Dendritic cell treated with granulocyte-macrophage colony-stimulating factor and Interleukin-4, amounts not matched to agents 40 ng/mL and 50 ng/mL, for 4 days (primary cell): Measurements from ENCODE around the gene SORL1.

Source experiments
- H3K27ac Mint-ChIP-seq: one replicate; pipeline ENCODE4 v1.8.0; 2022; ENCODE audit warnings: mild to moderate bottlenecking, mixed read lengths
- H3K27me3 Mint-ChIP-seq: one replicate; pipeline ENCODE4 v1.8.0; 2022; ENCODE audit warnings: mild to moderate bottlenecking, mixed read lengths
- H3K36me3 Mint-ChIP-seq: one replicate; pipeline ENCODE4 v1.8.0; 2022; ENCODE audit warnings: low read depth, mixed read lengths
- H3K4me1 Mint-ChIP-seq: one replicate; pipeline ENCODE4 v1.8.0; 2022; ENCODE audit warnings: low read depth, mixed read lengths
- H3K4me3 Mint-ChIP-seq: one replicate; pipeline ENCODE4 v1.8.0; 2022; ENCODE audit warnings: mild to moderate bottlenecking, moderate library complexity, mixed read lengths
- H3K9me3 Mint-ChIP-seq: one replicate; pipeline ENCODE4 v1.8.0; 2022; ENCODE audit warnings: mixed read lengths
- intact Hi-C: fragments of 100-400 bp; cut with micrococcal nuclease; formaldehyde crosslinking; loops from one replicate; pipeline ENCODE4 v1.15.0; 2022

Gene SORL1

DNA sequence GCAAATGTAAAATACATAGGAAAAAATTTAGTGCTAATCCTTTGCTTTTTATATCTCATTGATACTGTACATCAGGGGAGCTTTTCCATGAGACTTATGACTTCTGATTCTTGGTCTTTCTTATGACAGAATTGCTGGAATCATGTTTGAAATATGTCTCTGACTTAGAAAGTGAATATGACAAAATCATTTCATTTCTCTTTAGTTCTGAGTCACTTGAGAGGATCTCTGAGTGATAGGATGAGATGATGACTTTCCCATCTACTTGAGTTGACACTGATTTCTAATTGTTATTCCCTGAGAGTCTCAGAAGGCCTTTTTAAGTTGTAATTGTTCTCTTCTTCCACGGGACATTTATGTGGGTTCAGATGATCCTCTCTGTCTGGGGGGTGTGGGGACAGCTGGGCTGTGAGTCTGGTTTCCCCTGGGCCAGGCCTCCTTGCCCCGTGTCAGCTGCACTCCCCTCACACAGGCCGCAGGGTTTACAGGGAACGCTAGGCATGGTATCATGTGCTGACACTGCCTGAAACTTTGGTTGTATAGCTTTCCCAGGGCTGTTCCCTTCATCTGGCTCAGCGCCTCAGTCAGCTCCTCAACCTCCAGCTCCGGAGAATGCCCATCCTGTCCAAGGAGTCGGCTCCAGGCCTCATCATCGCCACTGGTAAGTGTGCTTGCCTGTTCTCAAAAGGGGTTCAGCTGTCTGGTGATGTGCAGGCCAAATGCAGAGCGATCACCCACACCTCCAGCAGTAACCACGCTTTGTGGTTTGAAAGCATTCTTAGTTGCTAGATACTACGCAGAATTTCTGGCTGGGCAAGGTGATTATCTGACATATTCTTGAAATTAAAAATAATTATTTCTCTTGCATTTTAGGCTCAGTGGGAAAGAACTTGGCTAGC, 70.2 kb downstream of the SORL1 start:
- Mint-ChIP-seq H3K27me3 (no peaks in the 10 kb centered on the region), H3K4me3 (no peak overlapping the region), H3K36me3 (peaks cover 64% of the 10 kb centered on the region), H3K4me1 (peaks cover 30% of the 10 kb centered on the region), H3K27ac (no peak overlapping the region), H3K9me3 (peaks cover 11% of the 10 kb centered on the region)
- intact Hi-C loops: no loop called here

GRCh38 chr11:121523581-121524232, 71.6 kb downstream of the SORL1 start:
- peaks cover 24% of the 10 kb centered on the region for H3K4me1 Mint-ChIP-seq
- H3K27me3 Mint-ChIP-seq: no peaks in the 10 kb centered on the region
- H3K27ac Mint-ChIP-seq: no peak overlapping the region
- H3K4me3 Mint-ChIP-seq: no peak overlapping the region
- peaks cover 11% of the 10 kb centered on the region for H3K9me3 Mint-ChIP-seq
- intact Hi-C loops: no loop called here
- H3K36me3 Mint-ChIP-seq: peaks cover 56% of the 10 kb centered on the region

- peaks cover 24% of the 10 kb centered on the region for H3K4me1 Mint-ChIP-seq
- no peak overlapping the region for H3K27ac Mint-ChIP-seq
- H3K27me3 Mint-ChIP-seq: no peaks in the 10 kb centered on the region
- H3K36me3 Mint-ChIP-seq: peaks cover 57% of the 10 kb centered on the region
- H3K9me3 Mint-ChIP-seq: peaks cover 11% of the 10 kb centered on the region
- intact Hi-C loops: no loop called here
- H3K4me3 Mint-ChIP-seq: no peak overlapping the region
Measured at GRCh38 chr11:121524233-121524631, 72.1 kb downstream of the SORL1 start.

DNA sequence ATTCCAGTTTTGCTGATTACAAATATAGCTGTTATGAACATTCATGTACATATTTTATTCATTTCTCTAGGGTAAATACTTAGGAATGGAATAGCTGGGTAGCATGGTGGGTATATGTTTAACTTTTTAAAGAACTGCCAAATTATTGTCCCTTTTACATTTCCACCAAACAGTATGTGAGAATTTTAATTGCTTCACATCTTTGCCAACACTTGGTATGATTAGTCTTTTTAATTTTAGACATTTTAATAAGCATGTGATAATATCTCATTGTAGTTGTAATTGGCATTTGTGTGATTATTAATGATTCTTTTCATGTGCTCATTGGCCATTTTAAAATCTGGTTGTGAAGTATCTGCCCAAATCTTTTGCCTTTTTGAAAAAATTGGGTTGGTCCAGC, 73.3 kb downstream of the SORL1 start:
- H3K36me3 Mint-ChIP-seq: peaks cover 65% of the 10 kb centered on the region
- H3K27ac Mint-ChIP-seq: no peak overlapping the region
- no peak overlapping the region for H3K4me3 Mint-ChIP-seq
- peaks cover 19% of the 10 kb centered on the region for H3K4me1 Mint-ChIP-seq
- no peaks in the 10 kb centered on the region for H3K27me3 Mint-ChIP-seq
- intact Hi-C loops: no loop called here
- H3K9me3 Mint-ChIP-seq: peaks cover 20% of the 10 kb centered on the region

- intact Hi-C loops: loop anchor here (5.0 kb wide), 1 partner anchor 208 kb away; no protein-coding TSS in a partner anchor
- Mint-ChIP-seq H3K9me3 (peaks cover 18% of the 10 kb centered on the region), H3K27ac (no peak overlapping the region), H3K36me3 (peaks cover 72% of the 10 kb centered on the region), H3K4me3 (no peak overlapping the region), H3K4me1 (no peaks in the 10 kb centered on the region), H3K27me3 (no peaks in the 10 kb centered on the region)
Measured at GRCh38 chr11:121530257-121530656, 78.1 kb downstream of the SORL1 start.

DNA sequence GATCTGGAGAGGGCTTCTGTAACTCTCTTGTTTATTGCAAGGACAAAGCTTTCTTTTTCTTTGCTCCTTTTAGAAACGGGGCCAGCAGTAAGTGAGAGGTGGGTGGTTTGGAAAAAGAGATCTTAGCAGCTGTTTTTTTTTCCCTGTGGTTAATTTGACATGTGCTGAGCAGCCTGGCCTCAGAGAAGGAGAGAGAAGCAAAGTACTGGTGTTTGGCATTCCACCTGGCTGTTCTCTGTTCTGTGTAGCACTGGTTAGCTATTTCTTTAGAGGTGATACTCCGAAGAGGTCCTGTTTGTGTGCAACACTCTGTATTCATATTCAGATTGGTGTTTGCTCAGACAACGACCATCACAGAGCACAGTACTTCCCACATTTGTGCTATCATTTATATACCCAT, 81.5 kb downstream of the SORL1 start:
- H3K9me3 Mint-ChIP-seq: peaks cover 13% of the 10 kb centered on the region
- intact Hi-C loops: loop anchor here (5.0 kb wide), 1 partner anchor 211 kb away; no protein-coding TSS in a partner anchor
- H3K4me1 Mint-ChIP-seq: no peaks in the 10 kb centered on the region
- no peaks in the 10 kb centered on the region for H3K27me3 Mint-ChIP-seq
- no peak overlapping the region for H3K27ac Mint-ChIP-seq
- no peak overlapping the region for H3K4me3 Mint-ChIP-seq
- H3K36me3 Mint-ChIP-seq: peaks cover 86% of the 10 kb centered on the region

DNA sequence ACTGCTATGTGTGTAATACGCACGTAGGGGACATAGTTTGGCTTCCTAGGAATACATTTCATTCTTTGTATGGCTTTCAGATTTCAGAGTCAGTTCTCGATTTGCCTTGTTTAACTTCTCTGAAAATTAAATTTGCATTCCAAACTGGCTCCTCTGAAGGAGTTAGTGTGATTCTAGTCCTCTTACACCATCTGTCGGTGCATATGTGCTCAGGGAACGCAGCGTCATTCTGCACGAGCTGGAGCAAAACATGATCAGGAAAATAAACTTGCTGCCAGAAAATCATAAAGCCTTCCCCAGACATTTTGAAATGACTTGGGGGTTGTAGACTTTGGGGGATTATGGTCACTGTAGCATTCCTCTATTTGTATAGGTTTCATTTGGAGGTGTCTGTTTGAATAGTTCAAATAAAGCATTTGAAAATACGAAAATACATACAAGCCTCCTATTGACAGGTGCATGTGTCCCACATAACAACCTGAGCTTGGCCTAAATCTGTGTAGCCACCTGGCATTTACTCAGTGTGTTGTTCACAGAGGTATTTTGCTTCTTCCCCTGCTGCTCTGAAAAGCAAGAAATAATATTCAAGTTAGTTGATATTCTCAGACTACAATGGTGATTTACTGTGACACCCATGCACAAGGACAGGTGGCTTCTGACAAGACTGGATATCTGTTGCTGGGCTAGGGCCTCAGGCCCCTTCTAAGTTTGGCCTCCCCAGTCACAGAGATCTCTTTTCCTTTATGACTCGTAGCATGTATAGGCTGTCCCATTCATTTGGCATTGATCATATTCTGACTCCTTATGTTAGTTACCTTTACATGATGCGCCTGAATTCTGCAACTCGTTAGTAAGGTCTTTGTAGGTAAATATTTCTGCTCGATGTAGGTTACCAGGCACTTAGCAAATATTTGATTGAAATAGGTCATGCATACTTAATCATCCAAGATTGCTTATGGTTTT, 82.3 kb downstream of the SORL1 start:
- peaks cover 13% of the 10 kb centered on the region for H3K9me3 Mint-ChIP-seq
- H3K27me3 Mint-ChIP-seq: no peaks in the 10 kb centered on the region
- no peak overlapping the region for H3K27ac Mint-ChIP-seq
- peaks cover 81% of the 10 kb centered on the region for H3K36me3 Mint-ChIP-seq
- H3K4me1 Mint-ChIP-seq: no peaks in the 10 kb centered on the region
- H3K4me3 Mint-ChIP-seq: no peak overlapping the region
- intact Hi-C loops: loop anchor here (5.0 kb wide), 1 partner anchor 212 kb away; no protein-coding TSS in a partner anchor

- no peak overlapping the region for H3K27ac Mint-ChIP-seq
- no peaks in the 10 kb centered on the region for H3K4me1 Mint-ChIP-seq
- peaks cover 72% of the 10 kb centered on the region for H3K36me3 Mint-ChIP-seq
- intact Hi-C loops: no loop called here
- no peaks in the 10 kb centered on the region for H3K27me3 Mint-ChIP-seq
- H3K9me3 Mint-ChIP-seq: peaks cover 5% of the 10 kb centered on the region
- no peak overlapping the region for H3K4me3 Mint-ChIP-seq
Measured at GRCh38 chr11:121535129-121535796, 83.1 kb downstream of the SORL1 start.

GRCh38 chr11:121536126-121536525, 84.0 kb downstream of the SORL1 start:
- H3K9me3 Mint-ChIP-seq: no peaks in the 10 kb centered on the region
- H3K27ac Mint-ChIP-seq: no peak overlapping the region
- no peak overlapping the region for H3K4me3 Mint-ChIP-seq
- H3K27me3 Mint-ChIP-seq: no peaks in the 10 kb centered on the region
- no peaks in the 10 kb centered on the region for H3K4me1 Mint-ChIP-seq
- H3K36me3 Mint-ChIP-seq: peaks cover 63% of the 10 kb centered on the region
- intact Hi-C loops: no loop called here

GRCh38 chr11:121538054-121538453, 85.9 kb downstream of the SORL1 start:
- Mint-ChIP-seq H3K36me3 (peaks cover 52% of the 10 kb centered on the region), H3K4me3 (no peak overlapping the region)

DNA sequence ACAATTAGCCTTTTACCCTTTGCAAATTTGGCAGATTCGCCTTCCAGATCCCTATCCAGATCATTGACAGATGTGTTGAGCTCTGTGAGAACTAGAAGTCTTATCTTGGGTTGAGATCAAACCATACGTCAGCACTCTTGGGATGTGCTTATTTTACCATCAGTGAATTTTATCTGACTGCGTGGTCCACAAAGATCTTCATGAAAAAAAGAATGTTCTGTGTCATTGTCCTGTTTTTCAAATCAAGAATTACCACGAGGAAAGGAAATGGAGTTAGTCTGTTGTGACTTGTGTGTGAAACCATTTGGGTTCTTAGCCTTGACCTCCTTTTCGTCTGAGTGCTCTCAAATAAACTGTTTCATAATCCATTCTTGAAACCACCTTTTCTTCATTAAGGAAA, 86.9 kb downstream of the SORL1 start:
- no peak overlapping the region for H3K27ac Mint-ChIP-seq
- H3K9me3 Mint-ChIP-seq: no peaks in the 10 kb centered on the region
- H3K27me3 Mint-ChIP-seq: no peaks in the 10 kb centered on the region
- no peak overlapping the region for H3K4me3 Mint-ChIP-seq
- H3K36me3 Mint-ChIP-seq: peaks cover 55% of the 10 kb centered on the region
- intact Hi-C loops: no loop called here
- H3K4me1 Mint-ChIP-seq: peaks cover 1% of the 10 kb centered on the region

More at GRCh38 chr11:121538054-121538453, 85.9 kb downstream of the SORL1 start:
- intact Hi-C loops: no loop called here
- no peaks in the 10 kb centered on the region for H3K4me1 Mint-ChIP-seq
- H3K27ac Mint-ChIP-seq: no peak overlapping the region
- H3K9me3 Mint-ChIP-seq: no peaks in the 10 kb centered on the region
- no peaks in the 10 kb centered on the region for H3K27me3 Mint-ChIP-seq

DNA sequence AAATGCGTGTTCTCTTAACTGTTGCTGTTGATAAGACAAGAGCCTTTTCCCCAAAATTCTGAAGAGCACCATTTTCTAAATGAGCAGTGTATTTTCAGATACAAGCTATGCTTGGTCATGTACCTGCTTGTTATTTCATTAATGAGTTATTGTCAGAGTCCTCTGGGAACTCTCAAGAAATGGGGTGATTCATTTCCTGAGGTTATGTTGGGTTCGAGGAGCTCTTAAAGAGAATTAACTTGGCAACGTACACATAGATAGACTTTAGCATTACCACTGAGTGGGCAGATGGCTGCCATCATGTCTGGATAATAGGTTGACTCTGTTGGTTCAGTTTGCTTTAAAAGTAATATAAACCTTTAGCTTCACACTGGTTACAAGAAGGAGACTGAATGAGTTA, 88.5 kb downstream of the SORL1 start:
- H3K4me1 Mint-ChIP-seq: peaks cover 5% of the 10 kb centered on the region
- intact Hi-C loops: no loop called here
- no peak overlapping the region for H3K4me3 Mint-ChIP-seq
- H3K27me3 Mint-ChIP-seq: no peaks in the 10 kb centered on the region
- H3K36me3 Mint-ChIP-seq: peaks cover 58% of the 10 kb centered on the region
- no peak overlapping the region for H3K27ac Mint-ChIP-seq
- H3K9me3 Mint-ChIP-seq: no peaks in the 10 kb centered on the region

- H3K27ac Mint-ChIP-seq: no peak overlapping the region
- H3K27me3 Mint-ChIP-seq: no peaks in the 10 kb centered on the region
- H3K4me3 Mint-ChIP-seq: no peak overlapping the region
- H3K9me3 Mint-ChIP-seq: no peaks in the 10 kb centered on the region
- intact Hi-C loops: no loop called here
- H3K4me1 Mint-ChIP-seq: peaks cover 10% of the 10 kb centered on the region
- peaks cover 53% of the 10 kb centered on the region for H3K36me3 Mint-ChIP-seq
Measured at GRCh38 chr11:121543836-121544380, 91.8 kb downstream of the SORL1 start.
